Measurements from ENCODE around the gene STEEP1. TPM values are rescaled to one million over a fixed set of nuclear protein-coding genes. Genes with fewer than 3 reads are reported as not detected.

The STEEP1 gene
- total RNA-seq, 1 experiment from 2014 or later: 30.4 TPM

DNA sequence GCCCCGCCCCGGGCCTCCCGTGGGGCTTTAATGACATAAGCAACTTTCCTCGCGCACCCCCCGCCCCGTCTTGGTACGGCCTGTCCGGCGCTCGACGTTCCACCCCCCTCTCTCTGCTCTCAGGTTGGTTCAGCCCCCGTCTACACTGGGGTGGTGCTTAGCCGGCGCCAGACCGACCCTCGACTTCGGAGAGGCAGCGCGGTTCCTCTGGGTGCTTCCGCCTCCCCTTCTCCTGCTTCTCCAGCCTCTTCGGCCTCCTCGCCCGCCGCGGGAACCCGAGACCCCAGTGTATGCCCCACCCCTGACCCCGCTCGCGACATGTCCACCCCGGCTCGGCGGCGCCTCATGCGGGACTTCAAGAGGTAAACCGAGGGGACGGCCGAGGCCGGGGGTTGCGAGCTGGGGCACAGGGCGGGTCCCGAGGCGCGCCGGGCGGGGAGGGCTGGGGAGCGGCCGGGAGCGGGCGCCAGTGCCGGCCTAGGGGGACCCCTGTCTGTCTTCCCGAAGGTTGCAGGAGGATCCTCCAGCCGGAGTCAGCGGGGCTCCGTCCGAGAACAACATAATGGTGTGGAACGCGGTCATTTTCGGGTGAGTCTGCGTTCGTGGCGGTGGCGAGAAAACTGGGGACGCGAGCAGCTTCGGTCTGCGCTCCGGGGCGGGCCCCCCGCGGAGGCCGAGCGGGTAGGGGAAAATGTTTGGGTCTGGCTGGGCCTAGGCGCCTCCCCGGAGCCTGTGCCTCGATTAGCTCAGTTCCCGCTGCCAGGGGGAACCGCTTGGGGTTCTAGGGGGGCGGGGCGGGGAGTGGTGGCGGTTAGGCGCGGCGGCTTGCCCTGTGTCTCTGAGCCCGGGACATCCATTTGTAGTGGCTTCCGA, 9.4 kb upstream of the STEEP1 start, which contains the start of gene UBE2A:
UBE2A (plus strand) TSS at position 170 of the 873 bp plus-strand sequence; CDS start at position 319, 149 bp downstream.
- H3K36me3 Mint-ChIP-seq (ENCODE audit: insufficient read depth in 1 of 3, low read depth in 3 of 3): peaks cover 6 to 16% (median 15%) of the 10 kb centered on the region in 3 experiments
- Histone ChIP-seq H3K9ac (ENCODE audit: extremely low read depth, insufficient read length, low read length) (peak within 1 kb of the TSS; percentile 85), H3K9me3 (ENCODE audit: control insufficient read depth, low read depth, low read length) (peaks cover 20% of the 10 kb centered on the region), H4K5ac (ENCODE audit: insufficient read length, low read depth, low read length) (no peak within 1 kb of the TSS), H3K27ac (ENCODE audit: insufficient read length, low read depth, low read length) (no peak within 1 kb of the TSS), H3T11ph (ENCODE audit: low read length) (no peak within 1 kb of the TSS), H3K79me1 (ENCODE audit: insufficient read depth, low read depth, low read length, poor library complexity, severe bottlenecking) (no peaks in the 10 kb centered on the region), H4K91ac (ENCODE audit: insufficient read length, low read depth, low read length) (no peak within 1 kb of the TSS), H3K4me1 (ENCODE audit: insufficient read depth, low read length) (no peaks in the 10 kb centered on the region), H2AFZ (ENCODE audit: low read length) (no peak within 1 kb of the TSS), H3K23me2 (ENCODE audit: insufficient read length, low read depth, low read length, poor library complexity, severe bottlenecking) (peaks cover 10% of the 10 kb centered on the region), H3K4me2 (ENCODE audit: insufficient read depth, insufficient read length, low read length) (peak within 1 kb of the TSS; percentile 62), H3K23ac (ENCODE audit: insufficient read length, low read depth, low read length) (no peak within 1 kb of the TSS), H4K20me1 (ENCODE audit: control insufficient read depth, insufficient read depth, insufficient read length) (no peaks in the 10 kb centered on the region), H3K18ac (ENCODE audit: insufficient read length, low read depth, low read length) (peak within 1 kb of the TSS; percentile 84), H3K4ac (ENCODE audit: low read depth, low read length) (no peak within 1 kb of the TSS), H4K8ac (replicated peaks; ENCODE audit: insufficient read length, low read depth, low read length) (no peak within 1 kb of the TSS), H2BK20ac (ENCODE audit: low read depth, low read length, poor library complexity, severe bottlenecking) (no peak within 1 kb of the TSS), H2BK15ac (ENCODE audit: low read depth, low read length) (no peak within 1 kb of the TSS), H2BK12ac (ENCODE audit: insufficient read length, low read depth, low read length) (no peak within 1 kb of the TSS), H3K27me3 (ENCODE audit: insufficient read depth, low read length) (no peaks in the 10 kb centered on the region), H2BK5ac (ENCODE audit: insufficient read length, low read length) (no peak within 1 kb of the TSS), H2BK120ac (ENCODE audit: low read depth, low read length, poor library complexity, severe bottlenecking) (no peak within 1 kb of the TSS), H3K14ac (ENCODE audit: insufficient read depth, low read length) (peak within 1 kb of the TSS; percentile 79; the same call in 1 of the 2 replicates), H3K56ac (ENCODE audit: insufficient read length, low read depth, low read length) (no peak within 1 kb of the TSS), H3K79me2 (ENCODE audit: insufficient read depth, low read length) (no peaks in the 10 kb centered on the region), H2AK5ac (ENCODE audit: insufficient read length, low read length) (no peak within 1 kb of the TSS)
- H3K4me1 Mint-ChIP-seq: peaks cover 0 to 5% of the 10 kb centered on the region in 2 experiments; a peak in 1 of 4 replicates
- H3K4me3 Mint-ChIP-seq: peak within 1 kb of the TSS; percentile 85 to 89
- H3K27ac Mint-ChIP-seq: peak within 1 kb of the TSS; percentile 88 to 96 (median 94)
- no peaks in the 10 kb centered on the region; the same call in 1 of the 2 replicates for H3K27me3 Mint-ChIP-seq (ENCODE audit: low read depth)
- no CpG with 5 or more reads among the region's 86 CpGs for WGBS (ENCODE audit: extremely low coverage, insufficient read length, low lambda C conversion rate)
- peak; percentile 87 for DNase-seq
- TF ChIP-seq, protein P1, sequence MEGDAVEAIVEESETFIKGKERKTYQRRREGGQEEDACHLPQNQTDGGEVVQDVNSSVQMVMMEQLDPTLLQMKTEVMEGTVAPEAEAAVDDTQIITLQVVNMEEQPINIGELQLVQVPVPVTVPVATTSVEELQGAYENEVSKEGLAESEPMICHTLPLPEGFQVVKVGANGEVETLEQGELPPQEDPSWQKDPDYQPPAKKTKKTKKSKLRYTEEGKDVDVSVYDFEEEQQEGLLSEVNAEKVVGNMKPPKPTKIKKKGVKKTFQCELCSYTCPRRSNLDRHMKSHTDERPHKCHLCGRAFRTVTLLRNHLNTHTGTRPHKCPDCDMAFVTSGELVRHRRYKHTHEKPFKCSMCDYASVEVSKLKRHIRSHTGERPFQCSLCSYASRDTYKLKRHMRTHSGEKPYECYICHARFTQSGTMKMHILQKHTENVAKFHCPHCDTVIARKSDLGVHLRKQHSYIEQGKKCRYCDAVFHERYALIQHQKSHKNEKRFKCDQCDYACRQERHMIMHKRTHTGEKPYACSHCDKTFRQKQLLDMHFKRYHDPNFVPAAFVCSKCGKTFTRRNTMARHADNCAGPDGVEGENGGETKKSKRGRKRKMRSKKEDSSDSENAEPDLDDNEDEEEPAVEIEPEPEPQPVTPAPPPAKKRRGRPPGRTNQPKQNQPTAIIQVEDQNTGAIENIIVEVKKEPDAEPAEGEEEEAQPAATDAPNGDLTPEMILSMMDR (conservative IDR thresholded peaks at IDR 0.05): peak; percentile 43
- H3K9me3 Mint-ChIP-seq: peaks cover 60 to 70% of the 10 kb centered on the region in 2 experiments

All from H9 (cell line).